ENCODE results near the gene SETBP1.

Gene SETBP1

GRCh38 chr18:44679914-44680272, 795 bp upstream of the SETBP1 start:
- peak in 1 of 2 experiments; percentile 30 for DNase-seq

GRCh38 chr18:44681076-44681970, 635 bp downstream of the SETBP1 start:
- no peak for DNase-seq

- no peak for DNase-seq
Measured at GRCh38 chr18:44682201-44682870, 1.6 kb downstream of the SETBP1 start.

GRCh38 chr18:44682871-44683221, 2.2 kb downstream of the SETBP1 start:
- no peak for DNase-seq

GRCh38 chr18:44683556-44683955, 2.9 kb downstream of the SETBP1 start:
- no peak for DNase-seq

GRCh38 chr18:44685296-44685695, 4.6 kb downstream of the SETBP1 start:
- DNase-seq = no peak

GRCh38 chr18:44686156-44686555, 5.5 kb downstream of the SETBP1 start:
- no peak for DNase-seq

GRCh38 chr18:44687421-44687820, 6.7 kb downstream of the SETBP1 start:
- no peak for DNase-seq

GRCh38 chr18:44689736-44690135, 9.0 kb downstream of the SETBP1 start:
- no peak for DNase-seq

- no peak for DNase-seq
Measured at GRCh38 chr18:44691148-44691925, 10.6 kb downstream of the SETBP1 start.

- DNase-seq = no peak
Measured at GRCh38 chr18:44693030-44693784, 12.5 kb downstream of the SETBP1 start.

- DNase-seq = no peak
Measured at GRCh38 chr18:44695503-44695902, 14.8 kb downstream of the SETBP1 start.

GRCh38 chr18:44696892-44697291, 16.2 kb downstream of the SETBP1 start:
- DNase-seq = no peak

- DNase-seq = no peak
Measured at GRCh38 chr18:44697315-44697714, 16.6 kb downstream of the SETBP1 start.

GRCh38 chr18:44698518-44698917, 17.8 kb downstream of the SETBP1 start:
- no peak for DNase-seq

- no peak for DNase-seq
Measured at GRCh38 chr18:44699572-44700261, 19.0 kb downstream of the SETBP1 start.

GRCh38 chr18:44700652-44701051, 20.0 kb downstream of the SETBP1 start:
- no peak for DNase-seq

GRCh38 chr18:44701227-44701626, 20.5 kb downstream of the SETBP1 start:
- DNase-seq = no peak

- DNase-seq = no peak
Measured at GRCh38 chr18:44702594-44702993, 21.9 kb downstream of the SETBP1 start.

- no peak for DNase-seq
Measured at GRCh38 chr18:44704135-44704789, 23.6 kb downstream of the SETBP1 start.

- DNase-seq = no peak
Measured at GRCh38 chr18:44705075-44705675, 24.5 kb downstream of the SETBP1 start.
